GM19240 (cell line): ENCODE results near the gene ZNF223.

Source experiments
- DNase-seq: peaks from one replicate; pipeline ENCODE4 v3.0.0; 2011; ENCODE audit warnings: low spot score; ENCODE audit not compliant: insufficient read length

The ZNF223 gene

DNA sequence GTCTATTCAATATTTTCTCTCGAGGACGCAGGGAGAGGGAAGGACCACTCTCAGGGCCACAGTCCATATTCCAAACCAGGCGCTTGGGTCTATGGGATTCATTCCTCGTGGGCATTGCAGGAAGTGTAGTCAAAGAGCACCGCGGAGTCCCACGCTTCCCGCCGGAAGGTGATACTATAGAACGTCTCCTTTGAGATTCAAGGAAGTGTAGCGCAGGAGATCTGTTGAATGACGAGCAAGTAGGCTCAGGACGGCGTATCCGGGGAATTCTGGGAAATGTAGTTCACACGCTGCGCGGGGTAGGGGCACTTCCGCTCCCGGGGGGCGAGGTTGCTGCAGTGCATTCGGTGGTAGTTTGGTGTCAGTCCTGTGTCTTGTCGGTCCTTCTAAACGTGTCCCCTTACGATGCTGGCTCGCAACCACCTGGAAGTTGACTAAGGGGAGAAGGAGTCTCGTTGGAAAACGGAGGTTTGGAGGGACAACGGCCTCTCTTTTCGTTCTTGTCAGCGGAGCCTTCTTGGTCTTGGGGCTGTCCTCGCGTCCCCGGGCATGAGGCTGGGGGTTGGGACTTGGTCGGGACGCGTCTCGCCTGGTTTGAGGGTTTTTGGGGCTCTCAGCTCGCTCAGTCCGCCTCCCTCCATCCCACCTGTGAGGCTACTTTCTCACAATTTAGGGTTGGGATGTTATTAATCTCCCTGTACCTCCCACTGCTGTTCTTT lies 20.1 kb downstream of the ZNF223 start, which contains the start of gene ZNF284:
Gene ZNF284, plus strand, starts transcription at position 336 of the 719 bp plus-strand sequence. CDS start 4,231 bp downstream, outside the sequence.
- DNase-seq: peak; percentile 81

DNA sequence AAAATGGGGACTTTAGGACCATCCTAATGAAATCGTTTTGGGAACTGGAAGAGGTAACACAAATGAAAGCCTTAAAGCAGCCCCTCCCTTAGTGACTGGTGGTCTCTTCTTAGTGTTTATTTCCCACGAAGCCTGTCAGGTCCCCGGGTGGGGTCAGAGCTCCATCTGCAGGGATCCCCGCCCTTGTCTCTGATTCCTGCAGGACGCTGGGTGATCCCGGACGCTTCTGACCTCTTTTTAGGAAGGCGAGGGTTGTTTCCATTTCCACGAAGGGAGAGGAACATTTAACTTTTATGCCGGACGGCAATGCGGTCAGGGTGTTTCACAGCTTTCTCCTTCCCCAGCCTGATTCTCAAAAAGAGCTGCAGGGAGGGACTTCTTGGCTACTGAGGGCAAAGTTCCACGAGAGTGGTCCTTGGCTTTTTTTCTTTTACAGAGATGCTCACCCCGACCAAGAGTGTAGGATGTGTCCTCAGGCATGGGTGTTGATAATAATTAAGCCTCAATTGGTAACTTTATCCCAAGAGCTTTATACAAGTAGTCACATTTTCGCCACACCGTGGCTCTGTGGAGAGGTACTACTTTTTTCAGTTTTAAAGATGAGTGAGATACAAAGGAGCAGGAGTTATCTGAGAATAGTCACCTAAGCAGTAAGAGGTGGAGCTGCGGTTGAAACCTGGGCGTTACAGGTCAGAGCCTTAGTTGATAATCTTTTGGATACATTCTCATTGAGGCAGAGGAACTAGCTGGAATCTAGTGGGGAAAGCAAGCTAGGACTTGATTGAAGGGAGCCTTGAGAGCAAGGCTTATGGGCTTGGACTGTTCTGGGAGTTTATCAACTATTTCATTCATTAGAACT lies 20.9 kb downstream of the ZNF223 start:
- DNase-seq: no peak

DNA sequence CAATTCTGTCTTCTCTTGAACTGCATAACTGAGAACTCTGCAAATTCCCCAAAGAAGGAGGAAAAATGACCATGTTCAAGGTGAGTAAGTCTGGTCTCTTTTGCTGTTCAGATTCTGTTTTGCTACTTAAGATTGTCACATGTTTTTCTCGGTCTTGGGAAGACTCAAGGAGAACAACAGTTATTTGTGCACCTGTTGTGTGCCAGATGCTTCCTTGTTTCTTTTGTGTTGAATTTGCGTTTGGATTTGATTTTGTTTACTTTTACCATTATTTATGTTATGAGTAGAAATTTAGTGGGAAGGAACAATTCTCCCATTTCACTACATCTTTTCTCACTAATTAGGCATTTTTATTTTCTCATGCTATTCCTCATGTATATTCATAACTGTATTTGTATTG lies 24.5 kb downstream of the ZNF223 start:
- DNase-seq: no peak

DNA sequence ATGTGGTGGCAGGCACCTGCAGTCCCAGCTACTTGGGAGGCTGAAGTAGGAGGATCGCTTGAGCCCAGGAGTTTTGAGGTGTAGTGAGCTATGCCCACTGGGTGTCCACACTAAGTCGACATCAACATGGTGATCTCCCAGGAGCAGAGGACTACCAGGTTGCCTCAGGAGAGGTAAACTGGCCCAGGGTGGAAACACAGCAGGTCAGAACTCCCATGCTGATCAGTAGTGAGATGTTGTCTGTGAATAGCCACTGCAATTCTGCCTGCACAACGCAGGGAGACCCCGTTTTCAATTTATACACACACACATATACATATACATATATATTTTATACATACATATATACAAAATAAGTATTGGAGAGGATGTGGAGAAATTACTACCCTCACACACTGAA lies 40.3 kb downstream of the ZNF223 start:
- DNase-seq: no peak

DNA sequence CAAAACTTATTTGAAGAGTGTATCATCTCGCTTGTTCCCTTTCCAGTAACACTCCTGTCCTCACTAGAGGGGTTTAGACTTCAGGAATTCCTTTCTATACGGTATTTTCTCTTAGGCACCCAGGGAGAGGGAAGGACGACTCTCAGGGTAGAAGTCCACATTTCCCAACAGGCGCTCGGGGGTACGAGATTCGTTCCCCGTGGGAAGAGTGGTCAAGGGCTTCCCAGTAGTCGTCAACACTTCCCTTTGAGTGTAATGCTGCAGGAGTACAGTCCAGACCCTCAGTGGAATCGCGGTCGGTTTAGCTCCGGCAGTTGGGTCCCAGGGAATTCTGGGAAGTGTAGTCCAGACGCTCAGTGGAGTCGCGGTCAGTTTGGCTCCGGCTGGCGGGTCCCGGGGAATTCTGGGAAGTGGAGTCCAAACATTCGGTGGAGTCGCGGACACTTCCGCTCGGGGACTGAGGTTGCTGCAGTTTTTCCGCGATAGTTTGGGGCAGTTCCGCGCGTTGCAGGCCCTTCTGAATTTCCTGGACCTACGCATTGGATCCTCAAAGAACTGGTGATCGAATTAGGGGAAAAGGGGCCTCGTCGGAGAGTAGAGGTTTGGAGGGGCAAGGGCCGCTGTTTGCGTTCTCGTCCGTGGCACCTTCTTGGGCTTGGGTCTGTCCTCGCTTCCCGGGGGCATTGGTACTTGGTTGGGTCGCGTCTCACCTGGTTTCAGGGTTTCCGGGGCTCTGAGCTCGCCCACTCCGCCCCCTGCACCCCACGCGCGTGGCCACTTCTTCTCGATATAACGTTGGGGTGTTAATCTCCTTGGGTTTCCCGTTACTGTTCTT lies 42.3 kb downstream of the ZNF223 start, which contains the start of gene ZNF224:
Gene ZNF224, plus strand, starts transcription at position 431 of the 835 bp plus-strand sequence. CDS start 3,513 bp downstream, outside the sequence.
- DNase-seq: peak; percentile 83

DNA sequence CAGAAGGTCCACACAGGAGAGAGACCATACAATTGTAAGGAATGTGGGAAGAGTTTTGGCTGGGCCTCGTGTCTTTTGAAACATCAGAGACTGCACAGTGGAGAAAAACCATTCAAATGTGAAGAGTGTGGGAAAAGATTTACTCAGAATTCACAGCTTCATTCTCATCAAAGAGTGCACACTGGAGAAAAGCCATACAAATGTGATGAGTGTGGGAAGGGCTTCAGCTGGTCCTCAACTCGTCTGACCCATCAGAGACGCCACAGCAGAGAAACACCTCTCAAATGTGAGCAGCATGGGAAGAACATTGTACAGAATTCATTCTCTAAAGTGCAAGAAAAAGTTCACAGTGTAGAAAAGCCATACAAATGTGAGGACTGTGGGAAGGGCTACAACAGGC lies 55.9 kb downstream of the ZNF223 start:
- no peak for DNase-seq

DNA sequence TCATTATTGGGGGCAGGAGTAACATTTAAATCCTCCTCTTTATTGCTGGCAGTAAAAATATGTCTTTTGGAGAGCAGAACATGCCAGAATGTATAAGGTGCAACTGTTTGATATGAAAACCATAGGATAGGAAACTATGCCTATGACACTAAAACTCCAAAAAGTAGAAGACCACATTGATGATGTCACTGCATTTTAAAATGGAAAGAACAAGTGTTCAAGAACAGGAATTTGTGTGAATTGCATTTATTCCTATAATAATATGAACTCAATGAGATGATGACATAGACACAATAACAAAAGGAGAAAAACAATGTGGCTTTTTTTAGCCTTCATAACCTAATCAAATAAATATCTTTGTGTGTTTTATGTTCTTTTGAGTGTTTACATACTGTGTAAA lies 57.6 kb downstream of the ZNF223 start:
- DNase-seq: no peak

DNA sequence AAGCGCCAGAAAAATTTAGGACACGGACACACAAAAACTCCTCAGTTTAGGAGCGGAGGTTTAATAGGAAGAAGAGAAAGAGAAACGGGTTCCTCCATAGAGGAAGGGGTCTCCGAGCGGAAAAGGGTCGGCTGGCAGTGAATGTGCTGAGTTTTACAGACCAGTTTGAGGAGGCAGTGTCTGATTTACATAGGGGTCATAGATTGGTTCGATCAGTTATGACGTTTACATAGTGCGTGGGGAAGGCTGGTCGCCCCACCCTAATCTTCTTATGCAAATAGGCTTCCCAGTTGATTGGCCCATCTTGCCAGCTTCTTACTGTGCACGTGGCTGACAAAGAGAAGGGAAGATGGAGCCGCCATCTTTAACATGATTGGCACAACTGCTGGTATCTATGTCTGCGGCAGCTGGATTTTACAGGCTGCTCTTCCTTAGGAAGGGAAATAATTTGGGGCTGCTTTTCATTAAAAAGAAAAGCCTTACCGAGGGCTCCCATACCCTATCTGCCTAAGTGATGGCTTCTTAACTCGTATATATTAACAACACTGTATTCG lies 60.2 kb downstream of the ZNF223 start:
- no peak for DNase-seq

DNA sequence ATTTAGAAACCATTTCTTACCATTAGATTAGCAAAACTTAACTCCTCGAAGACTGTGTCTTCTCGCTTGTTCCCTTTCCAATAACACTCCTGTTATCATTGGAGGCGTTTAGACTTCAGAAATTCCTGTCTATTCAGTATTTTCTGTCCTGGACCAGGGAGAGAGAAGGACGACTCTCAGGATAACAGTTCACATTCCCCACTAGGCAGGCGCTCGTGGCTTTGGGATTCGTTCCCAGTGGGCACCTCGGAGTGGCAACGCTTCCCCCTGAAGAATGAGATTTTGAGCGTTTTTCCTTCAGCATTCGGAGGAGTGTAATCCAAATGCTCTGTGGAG lies 60.9 kb downstream of the ZNF223 start:
- no peak for DNase-seq

DNA sequence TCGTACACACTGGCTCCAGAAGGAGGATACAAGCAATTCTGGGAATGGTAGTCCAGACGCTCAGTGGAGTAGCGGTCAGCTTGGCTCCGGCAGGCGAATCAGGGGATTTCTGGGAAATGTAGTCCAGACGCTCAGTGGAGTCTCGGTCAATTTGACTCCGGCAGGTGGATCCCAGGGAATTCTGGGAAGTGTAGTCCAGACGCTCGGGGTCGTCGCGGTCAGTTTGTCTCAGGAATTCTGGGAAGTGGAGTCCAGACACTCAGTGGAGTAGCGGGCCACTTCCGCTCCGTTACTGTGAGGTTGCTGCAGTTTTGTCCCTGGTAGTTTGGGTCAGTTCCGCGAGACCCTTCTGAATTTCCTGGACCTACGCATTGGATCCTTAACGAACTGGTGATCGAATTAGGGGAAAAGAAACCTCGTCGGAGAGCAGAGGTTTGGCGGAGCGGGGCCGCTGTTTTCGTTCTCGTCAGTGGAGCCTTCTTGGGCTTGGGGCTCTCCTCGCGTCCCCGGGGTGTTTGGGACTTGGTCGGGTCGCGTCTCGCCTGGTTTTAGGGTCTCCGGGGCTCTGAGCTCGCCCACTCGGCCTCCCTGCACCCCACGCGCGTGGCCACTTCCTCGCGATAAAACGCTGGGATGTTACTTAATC lies 61.4 kb downstream of the ZNF223 start, which contains the start of gene ZNF225:
Gene ZNF225, plus strand, starts transcription at position 262 of the 646 bp plus-strand sequence. CDS start 2,429 bp downstream, outside the sequence.
- DNase-seq: peak; percentile 81

DNA sequence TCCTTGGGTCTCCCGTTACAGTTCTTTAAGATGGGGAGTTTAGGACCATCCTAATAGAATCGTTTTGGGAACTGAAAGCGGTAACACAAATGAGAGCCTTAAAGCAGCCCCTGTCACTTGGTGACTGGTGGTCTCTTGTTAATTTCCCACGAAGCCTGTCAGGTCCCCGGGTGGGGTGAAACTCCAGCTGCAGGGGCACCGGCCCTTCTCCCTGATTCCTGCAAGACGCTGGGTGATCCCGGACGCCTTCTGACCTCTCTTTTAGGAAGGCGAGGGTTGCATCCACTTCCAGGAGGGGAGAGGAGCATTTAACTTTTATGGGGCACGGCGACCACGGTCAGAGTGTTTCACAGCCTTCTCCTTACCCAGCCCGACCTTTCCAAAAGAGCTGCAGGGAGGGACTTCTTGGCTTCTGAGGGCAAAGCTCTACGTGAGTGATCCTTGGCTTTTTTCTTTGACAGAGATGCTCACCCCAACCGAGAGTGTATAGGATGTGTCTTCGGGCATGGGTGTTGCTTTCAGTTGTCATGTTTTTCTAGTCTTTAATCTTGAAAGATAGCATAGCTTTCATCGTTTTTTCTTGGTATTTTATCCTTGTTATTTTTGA lies 62.1 kb downstream of the ZNF223 start:
- DNase-seq: no peak
